H1 (cell line): ENCODE results near the gene GMNN. TPM values are rescaled to one million over a fixed set of nuclear protein-coding genes. Genes with fewer than 3 reads are reported as not detected.

Experiments
- CTCF ChIA-PET: fragments of 300-600 bp; sonication (Branson Sonifier 250); formaldehyde crosslinking; loops from one replicate; lab custom pipeline; 2021; ENCODE audit not compliant: partially characterized antibody; lab: Charles Lee
- POLR2A ChIA-PET: fragments of 300-600 bp; sonication (Branson Sonifier 250); formaldehyde crosslinking; loops from one replicate; lab custom pipeline; 2021; ENCODE audit warnings: inconsistent platforms; ENCODE audit not compliant: partially characterized antibody; lab: Charles Lee
- DNase-seq, 2 experiments: peaks; one replicate each; pipeline versions ENCODE4 v3.0.0 to v3.0.0-alpha.2; 2010 to 2022; ENCODE audit warnings: low spot score in 2 of 2, low read depth in 1 of 2, mixed read lengths in 1 of 2
- FAIRE-seq: peaks from 2 replicates; lab custom pipeline; 2011; peaks lifted over from hg19 to GRCh38; lab: Jason Lieb, UNC
- H2AFZ ChIP-seq: 2 replicates; pipeline ENCODE4 v1.8.1; 2012; ENCODE audit warnings: low read length, inconsistent platforms
- H2AK5ac ChIP-seq: 2 replicates; pipeline ENCODE4 v1.6.1; 2013; ENCODE audit warnings: low read depth, low read length
- H2BK120ac ChIP-seq: replicated peaks from 2 replicates; pipeline ENCODE3; 2013; ENCODE audit warnings: low read depth, low read length, inconsistent platforms
- H2BK12ac ChIP-seq: 2 replicates; pipeline ENCODE4 v1.6.1; 2013; ENCODE audit warnings: low read depth, low read length
- H2BK15ac ChIP-seq: 2 replicates; pipeline ENCODE4 v1.6.1; 2013; ENCODE audit warnings: low read length
- H2BK20ac ChIP-seq: 2 replicates; pipeline ENCODE4 v1.6.1; 2013; ENCODE audit warnings: low read length
- H2BK5ac ChIP-seq: 2 replicates; pipeline ENCODE4 v1.6.1; 2013; ENCODE audit warnings: low read depth, low read length
- H3K14ac ChIP-seq: 2 replicates; pipeline ENCODE4 v1.6.1; 2013; ENCODE audit warnings: inconsistent platforms; ENCODE audit not compliant: insufficient read length
- H3K18ac ChIP-seq: 2 replicates; pipeline ENCODE4 v1.6.1; 2013; ENCODE audit warnings: low read length; ENCODE audit errors: extremely low read depth
- H3K23ac ChIP-seq: 2 replicates; pipeline ENCODE4 v1.6.1; 2013; ENCODE audit warnings: inconsistent platforms; ENCODE audit not compliant: insufficient read length
- H3K23me2 ChIP-seq: 2 replicates; pipeline ENCODE4 v1.6.1; 2013; ENCODE audit warnings: low read depth, low read length
- H3K27ac ChIP-seq: 2 replicates; pipeline ENCODE4 v1.6.1; 2011; ENCODE audit warnings: low read depth, low read length, inconsistent platforms
- H3K27me3 ChIP-seq, 4 experiments: replicated peaks in 1 of 4; 1 replicate in 1 of 4; 2 replicates in 3 of 4; pipeline versions ENCODE4 v1.6.1 to v1.8.1; 2011 to 2013; ENCODE audit warnings: low read length in 3 of 4, mild to moderate bottlenecking in 3 of 4, inconsistent platforms in 2 of 4, mixed read lengths in 2 of 4, moderate library complexity in 1 of 4; ENCODE audit not compliant: control insufficient read depth in 3 of 4, insufficient read depth in 3 of 4; ENCODE audit errors: extremely low read depth in 1 of 4
- H3K36me3 ChIP-seq, 4 experiments: 2 replicates each; pipeline versions ENCODE4 v1.6.1 to v1.8.1; 2011 to 2013; ENCODE audit warnings: mild to moderate bottlenecking in 4 of 4, low read length in 3 of 4, moderate library complexity in 2 of 4, control low read depth in 1 of 4, inconsistent platforms in 1 of 4; ENCODE audit not compliant: insufficient read depth in 4 of 4, control insufficient read depth in 2 of 4
- H3K4ac ChIP-seq: replicated peaks from 2 replicates; pipeline ENCODE3; 2013; ENCODE audit warnings: low read length, low read depth, mixed read lengths, inconsistent platforms; ENCODE audit not compliant: insufficient read length
- H3K4me1 ChIP-seq, 4 experiments: replicated peaks in 1 of 4; 1 replicate in 1 of 4; 2 replicates in 3 of 4; pipeline versions ENCODE4 v1.6.1 to v1.8.1; 2011 to 2013; ENCODE audit warnings: low read length in 3 of 4, inconsistent platforms in 2 of 4, mixed read lengths in 1 of 4; ENCODE audit not compliant: insufficient read depth in 4 of 4, control insufficient read depth in 3 of 4
- H3K4me2 ChIP-seq, 2 experiments: 2 replicates each; pipeline versions ENCODE4 v1.6.1 to v1.8.1; 2011 to 2013; ENCODE audit warnings: low read depth in 2 of 2, low read length in 2 of 2, control low read depth in 1 of 2, inconsistent platforms in 1 of 2, mild to moderate bottlenecking in 1 of 2; ENCODE audit not compliant: insufficient read depth in 1 of 2
- H3K4me3 ChIP-seq, 4 experiments: fragments of 200-600, 300-600 bp in 1 of 4; sonication (generic), shearing (Covaris generic), sonication (Bioruptor Twin) in 1 of 4; 2 replicates each; pipeline versions ENCODE4 v1.5.1 to v1.8.1; 2011 to 2016; ENCODE audit warnings: low read length in 4 of 4, low read depth in 3 of 4, control low read depth in 2 of 4, inconsistent platforms in 2 of 4, mild to moderate bottlenecking in 2 of 4, mixed read lengths in 1 of 4, moderate library complexity in 1 of 4; ENCODE audit not compliant: insufficient read depth in 2 of 4; ENCODE audit errors: extremely low read depth in 1 of 4
- H3K56ac ChIP-seq: replicated peaks from 2 replicates; pipeline ENCODE3; 2013; ENCODE audit warnings: low read depth, mild to moderate bottlenecking, mixed read lengths, low read length, inconsistent platforms; ENCODE audit not compliant: insufficient read length
- H3K79me1 ChIP-seq: 2 replicates; pipeline ENCODE4 v1.6.1; 2013; ENCODE audit warnings: low read depth, low read length, control low read depth
- H3K79me2 ChIP-seq, 2 experiments: 2 replicates each; pipeline versions ENCODE4 v1.6.1 to v1.8.1; 2012 to 2013; ENCODE audit warnings: low read length in 2 of 2, mild to moderate bottlenecking in 2 of 2, inconsistent platforms in 1 of 2; ENCODE audit not compliant: insufficient read depth in 2 of 2, control insufficient read depth in 1 of 2
- H3K9ac ChIP-seq, 4 experiments: replicated peaks in 1 of 4; 1 replicate in 1 of 4; 2 replicates in 3 of 4; pipeline versions ENCODE4 v1.6.1 to v1.8.1; 2011 to 2013; ENCODE audit warnings: low read depth in 3 of 4, low read length in 3 of 4, control low read depth in 2 of 4, mild to moderate bottlenecking in 2 of 4, moderate library complexity in 2 of 4, inconsistent platforms in 1 of 4; ENCODE audit errors: extremely low read depth in 1 of 4
- H3K9me3 ChIP-seq, 2 experiments: 2 replicates each; pipeline versions ENCODE4 v1.6.1 to v1.8.1; 2012 to 2013; ENCODE audit warnings: mild to moderate bottlenecking in 2 of 2, moderate library complexity in 2 of 2, control low read depth in 1 of 2, inconsistent platforms in 1 of 2, low read depth in 1 of 2, low read length in 1 of 2, mixed read lengths in 1 of 2; ENCODE audit not compliant: insufficient read depth in 2 of 2
- H4K20me1 ChIP-seq, 2 experiments: replicated peaks in 1 of 2; 2 replicates each; pipeline versions ENCODE3 to v1.8.1; 2011 to 2013; ENCODE audit warnings: inconsistent platforms in 2 of 2, low read length in 2 of 2, mild to moderate bottlenecking in 1 of 2; ENCODE audit not compliant: insufficient read depth in 2 of 2, control insufficient read depth in 1 of 2
- H4K5ac ChIP-seq: 2 replicates; pipeline ENCODE4 v1.6.1; 2013; ENCODE audit warnings: low read length, low read depth, mixed read lengths, inconsistent platforms; ENCODE audit not compliant: insufficient read length
- H4K8ac ChIP-seq: 2 replicates; pipeline ENCODE4 v1.8.0; 2013; ENCODE audit warnings: mild to moderate bottlenecking, moderate library complexity, low read length, inconsistent platforms; ENCODE audit not compliant: insufficient read depth; ENCODE audit errors: extremely low read depth
- H4K91ac ChIP-seq: replicated peaks from 2 replicates; pipeline ENCODE3; 2013; ENCODE audit warnings: low read length, mixed read lengths, inconsistent platforms; ENCODE audit not compliant: insufficient read length
- CREB1 ChIP-seq: IDR thresholded peaks from 2 replicates; pipeline ENCODE4 v1.6.1; 2012; ENCODE audit warnings: inconsistent platforms
- CTBP2 ChIP-seq: IDR thresholded peaks from 2 replicates; pipeline ENCODE4 v1.7.0; 2011; ENCODE audit warnings: borderline replicate concordance, mild to moderate bottlenecking, moderate library complexity, mixed read lengths, low read length; ENCODE audit not compliant: insufficient read depth, insufficient read length
- POLR2AphosphoS5 ChIP-seq: IDR thresholded peaks from 2 replicates; pipeline ENCODE4 v1.6.1; 2011; ENCODE audit warnings: low read depth, low read length
- RNF2 ChIP-seq: fragments of 200-900, 300-1000 bp; sonication (generic); IDR thresholded peaks from 2 replicates; pipeline ENCODE4 v1.7.1; 2016; ENCODE audit warnings: borderline replicate concordance, low read depth, mild to moderate bottlenecking, antibody characterized with exemption, low read length; ENCODE audit not compliant: poor library complexity, severe bottlenecking; ENCODE audit errors: missing control alignments
- RXRA ChIP-seq: IDR thresholded peaks from 2 replicates; pipeline ENCODE4 v1.6.1; 2011; ENCODE audit warnings: low read depth, mild to moderate bottlenecking, low read length, moderate library complexity; ENCODE audit not compliant: insufficient read depth
- SIRT6 ChIP-seq: IDR thresholded peaks from one replicate; pipeline ENCODE4 v1.7.1; 2012; ENCODE audit warnings: low read length, inconsistent platforms
- SP4 ChIP-seq: IDR thresholded peaks from 2 replicates; pipeline ENCODE4 v1.6.1; 2012; ENCODE audit warnings: low read length, inconsistent platforms
- TCF12 ChIP-seq: IDR thresholded peaks from 2 replicates; pipeline ENCODE4 v1.6.1; 2011; ENCODE audit warnings: low read depth, mild to moderate bottlenecking, low read length
- ZNF274 ChIP-seq: IDR thresholded peaks from 2 replicates; pipeline ENCODE4 v1.7.0; 2012; ENCODE audit warnings: low read length, borderline replicate concordance; ENCODE audit errors: extremely low read depth
- WGBS, 2 experiments: shearing (Covaris generic) in 1 of 2; methylation state at CpG; one replicate each; pipeline versions ENCODE4 v1.1.6 to v1.1.7; 2013 to 2015; ENCODE audit warnings: low lambda C conversion rate in 2 of 2, mixed read lengths in 2 of 2, inconsistent platforms in 1 of 2, low coverage in 1 of 2, missing lambda C conversion rate in 1 of 2; ENCODE audit not compliant: insufficient replicate concordance in 2 of 2, insufficient coverage in 1 of 2, insufficient read length in 1 of 2; ENCODE audit errors: extremely low coverage in 1 of 2, missing lambda C conversion rate in 1 of 2; 5-methylcytosine and 5-hydroxymethylcytosine counted together
- polyA plus RNA-seq, 7 experiments: library from polyadenylated mRNA; depleted of rRNA in 3 of 7; stranded (reverse) in 5 of 7; unstranded in 2 of 7; fragments of >200 nt in 5 of 7; fragments of 200-250 nt in 2 of 7; gene quantifications; 1 replicate in 5 of 7; 2 replicates in 1 of 7; 4 replicates in 1 of 7; pipeline versions ENCODE4 v1.2.1 to v1.2.3, GENCODE V29; 2011 to 2013; ENCODE audit warnings: missing spikeins in 2 of 7, mixed read lengths in 2 of 7
- total RNA-seq: library from RNA; stranded (reverse); fragmentation: NEBNext Ultra II Directional; extraction: Animal tissue kit (Norgen Biotek cat#: 25700); gene quantifications from 2 replicates; pipeline ENCODE4 v1.2.1, GENCODE V29; 2021
- TF ChIP-seq, protein P1 (sequence below): IDR thresholded peaks from 2 replicates; pipeline ENCODE4 v1.6.1; 2011; ENCODE audit warnings: low read length, improper control_type of control experiment
- TF ChIP-seq, protein P2 (sequence below): IDR thresholded peaks from 2 replicates; pipeline ENCODE4 v1.6.1; 2011; ENCODE audit warnings: low read depth, mild to moderate bottlenecking, low read length; ENCODE audit not compliant: insufficient read depth

The GMNN gene
- total and polyA plus RNA-seq, 2 of the 8 experiments (the other 6 are each of a cell fraction or from before 2014, with no cell fraction given) = 65.9 to 101 TPM

DNA sequence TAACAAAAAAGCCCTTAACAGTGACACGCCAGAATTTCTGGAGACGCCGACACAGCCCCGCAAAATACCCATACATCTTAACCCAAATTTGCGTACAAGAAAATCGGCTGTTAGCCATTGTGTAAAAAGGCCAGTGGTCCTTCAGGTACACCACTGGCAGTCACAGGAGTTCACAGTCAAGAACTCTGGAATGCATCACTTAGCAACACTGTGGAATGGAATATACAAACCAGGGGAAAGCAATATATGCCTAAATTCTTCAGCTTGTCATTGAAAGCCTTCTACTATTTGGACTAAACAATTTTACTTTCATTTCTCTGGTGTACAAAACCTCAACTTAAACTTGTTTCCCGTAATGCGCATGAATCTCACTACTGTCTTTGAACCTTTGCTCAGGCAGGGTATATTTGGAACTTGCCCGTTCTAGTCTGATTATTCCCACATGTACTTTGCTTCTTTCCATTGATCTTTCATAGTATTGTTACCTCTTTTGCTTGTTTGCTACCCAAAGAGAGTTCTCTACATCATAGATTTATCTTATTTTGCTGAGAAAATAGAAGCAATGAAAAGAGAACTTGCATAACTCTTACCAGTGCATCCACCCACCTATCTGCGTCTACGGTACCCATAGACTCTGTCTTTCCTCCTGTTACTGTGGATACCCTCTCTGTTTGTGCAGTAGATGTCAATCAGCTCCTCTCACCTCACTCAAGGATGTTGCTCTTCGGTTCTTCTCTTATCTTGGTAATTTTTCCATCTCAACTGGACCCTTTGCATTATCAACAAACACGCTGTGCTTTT is 24.2 kb downstream of the GMNN start, which contains the start of gene ARMH2:
ARMH2 (minus strand) TSS at position 178 of the 801 bp plus-strand sequence; CDS start at position 118, 60 bp downstream.
- no peak within 1 kb of the TSS for H2AFZ ChIP-seq
- TF ChIP-seq RNF2 (no peak), SP4 (no peak), CTBP2 (no peak), SIRT6 (no peak), TCF12 (no peak), POLR2AphosphoS5 (no peak), ZNF274 (no peak), RXRA (no peak), CREB1 (no peak)
- TF ChIP-seq, protein P1, sequence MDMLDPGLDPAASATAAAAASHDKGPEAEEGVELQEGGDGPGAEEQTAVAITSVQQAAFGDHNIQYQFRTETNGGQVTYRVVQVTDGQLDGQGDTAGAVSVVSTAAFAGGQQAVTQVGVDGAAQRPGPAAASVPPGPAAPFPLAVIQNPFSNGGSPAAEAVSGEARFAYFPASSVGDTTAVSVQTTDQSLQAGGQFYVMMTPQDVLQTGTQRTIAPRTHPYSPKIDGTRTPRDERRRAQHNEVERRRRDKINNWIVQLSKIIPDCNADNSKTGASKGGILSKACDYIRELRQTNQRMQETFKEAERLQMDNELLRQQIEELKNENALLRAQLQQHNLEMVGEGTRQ = no peak
- TF ChIP-seq, protein P2, sequence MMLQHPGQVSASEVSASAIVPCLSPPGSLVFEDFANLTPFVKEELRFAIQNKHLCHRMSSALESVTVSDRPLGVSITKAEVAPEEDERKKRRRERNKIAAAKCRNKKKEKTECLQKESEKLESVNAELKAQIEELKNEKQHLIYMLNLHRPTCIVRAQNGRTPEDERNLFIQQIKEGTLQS = no peak

More for the DNA sequence above, 24.2 kb downstream of the GMNN start, which contains the start of gene ARMH2:
- Histone ChIP-seq H3K56ac (no peak within 1 kb of the TSS), H4K20me1 (no peaks in the 10 kb centered on the region), H2AK5ac (no peak within 1 kb of the TSS), H4K5ac (no peak within 1 kb of the TSS), H4K8ac (no peak within 1 kb of the TSS), H3K9ac (no peak within 1 kb of the TSS), H3K9me3 (no peaks in the 10 kb centered on the region), H2BK5ac (no peak within 1 kb of the TSS), H4K91ac (no peak within 1 kb of the TSS), H3K14ac (no peak within 1 kb of the TSS), H2BK12ac (no peak within 1 kb of the TSS), H3K18ac (no peak within 1 kb of the TSS), H3K79me1 (no peaks in the 10 kb centered on the region), H3K4ac (no peak within 1 kb of the TSS), H3K4me3 (no peak within 1 kb of the TSS), H3K4me1 (peaks cover 0 to 5% (median 0%) of the 10 kb centered on the region in 4 experiments; a peak in 2 of 7 replicates), H3K23me2 (no peaks in the 10 kb centered on the region), H2BK20ac (no peak within 1 kb of the TSS; the same call in 1 of the 2 replicates), H3K27ac (no peak within 1 kb of the TSS), H2BK15ac (no peak within 1 kb of the TSS), H3K4me2 (no peak within 1 kb of the TSS), H3K23ac (no peak within 1 kb of the TSS), H3K79me2 (no peaks in the 10 kb centered on the region), H2BK120ac (no peak within 1 kb of the TSS), H3K27me3 (no peaks in the 10 kb centered on the region), H3K36me3 (no peaks in the 10 kb centered on the region)
- FAIRE-seq (no peak), DNase-seq (no peak)
- CTCF ChIA-PET = interaction anchor here (0.7 to 1.9 kb wide), 6 partner anchors 12 to 271 kb away, joined by 3 to 5 read pairs (median 3); no protein-coding TSS in a partner anchor
- 93% methylated on average over 13 of the region's 13 CpGs; no CpG with 5 or more reads in 1 of the 2 experiments for WGBS, 2 experiments
- POLR2A ChIA-PET = interaction anchor here (1.8 kb wide), 1 partner anchor 13 kb away, joined by 6 read pairs; no protein-coding TSS in a partner anchor
